Activated CD4-positive, alpha-beta T cell treated with anti-CD3 and anti-CD28 coated beads for 1 hour (primary cell): ENCODE data around the gene IL16.
"Not testable (repeated sequence)": the region's sequence is repeated elsewhere in the genome, so short reads cannot be mapped to it uniquely, and the experiment has no call there.

ENCODE experiments used
- DNase-seq: peaks from one replicate; pipeline ENCODE4 v3.0.0-alpha.2; 2020

IL16 gene

GRCh38 chr15:81174792-81175327 is 21.8 kb upstream of the IL16 start:
- DNase-seq: no peak

DNA sequence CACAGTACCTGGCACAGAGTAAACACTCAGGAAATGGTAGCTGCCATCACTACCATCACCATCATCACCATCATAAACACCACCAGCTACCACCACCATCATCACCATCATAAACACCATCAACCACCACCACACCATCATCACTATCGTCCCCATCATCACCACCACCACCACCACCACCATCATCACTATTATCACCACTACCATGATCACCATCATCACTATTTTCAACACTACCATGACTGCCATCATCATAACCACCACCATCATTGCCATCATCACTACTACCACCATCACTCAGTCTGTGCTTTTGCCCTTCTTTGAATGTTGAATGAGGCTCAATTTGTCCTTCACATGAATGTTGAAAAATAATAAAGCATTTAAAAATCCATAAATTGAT is 21.2 kb upstream of the IL16 start:
- no peak for DNase-seq

DNA sequence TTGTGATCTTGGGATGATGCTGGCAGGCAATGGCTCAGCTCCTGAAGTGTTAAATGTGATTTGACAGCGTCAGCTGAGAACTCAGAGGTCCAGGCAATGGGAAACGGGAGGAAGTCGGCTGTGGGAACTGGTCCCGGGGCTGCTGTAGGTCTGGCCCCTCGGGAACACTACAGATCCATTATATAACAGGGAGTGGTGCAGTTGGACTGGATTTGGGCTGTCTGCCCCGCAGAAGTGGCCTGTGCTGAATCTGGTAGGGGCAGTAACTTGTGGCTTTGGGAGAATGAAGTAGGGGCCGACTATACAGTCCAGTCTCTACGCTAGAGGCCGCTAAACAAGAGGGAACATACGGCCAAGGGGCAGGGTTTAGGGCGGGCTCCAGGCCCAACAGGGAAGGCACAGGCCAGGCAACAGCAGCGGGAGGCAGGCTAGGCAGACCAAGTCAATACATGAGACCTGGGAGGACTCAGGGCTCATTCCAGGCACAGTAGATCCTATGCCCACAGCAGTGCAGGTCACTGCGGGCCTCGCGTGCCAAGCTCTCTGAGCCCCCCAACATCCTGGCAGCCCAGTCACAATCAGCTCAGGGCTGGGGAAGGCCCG is 20.3 kb upstream of the IL16 start:
- no peak for DNase-seq

- no peak for DNase-seq
Measured at GRCh38 chr15:81178365-81178764, 18.3 kb upstream of the IL16 start.

- no peak for DNase-seq
Measured at GRCh38 chr15:81181220-81181619, 15.5 kb upstream of the IL16 start.

DNA sequence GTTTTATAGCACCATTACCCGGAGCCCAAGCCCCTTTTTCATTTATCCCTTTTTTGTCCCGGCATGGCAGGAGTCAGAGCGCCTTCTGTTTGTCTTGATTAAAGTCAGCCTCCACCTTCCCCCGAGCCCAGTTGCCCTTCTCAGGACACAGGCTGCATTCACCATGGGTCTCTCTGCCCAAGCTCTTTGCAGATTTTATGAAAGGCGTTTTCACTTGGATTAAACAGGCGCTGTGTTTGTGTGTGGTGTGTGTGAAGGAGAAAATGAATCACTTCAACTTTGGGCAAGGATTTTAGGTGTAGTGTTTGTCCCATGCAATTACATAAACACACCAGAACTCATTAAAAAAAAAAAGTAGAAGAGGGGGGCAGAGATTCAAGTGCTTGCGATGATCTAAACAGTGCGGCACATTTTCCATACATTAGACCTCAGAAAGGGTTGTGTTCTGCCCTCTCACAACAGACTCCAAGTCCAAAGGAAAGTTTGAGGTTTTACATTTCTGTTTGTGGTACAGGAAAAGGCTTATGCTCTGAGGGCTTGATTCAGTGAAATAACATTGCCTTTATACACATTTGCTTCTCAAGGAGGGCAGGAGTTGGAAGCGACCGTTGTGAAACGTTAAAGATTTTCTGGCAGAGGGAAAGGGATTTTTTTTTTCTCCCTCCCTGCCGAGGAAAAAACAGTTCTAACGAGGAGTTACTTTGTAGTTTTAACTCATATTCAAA is 14.5 kb upstream of the IL16 start:
- DNase-seq: no peak

DNA sequence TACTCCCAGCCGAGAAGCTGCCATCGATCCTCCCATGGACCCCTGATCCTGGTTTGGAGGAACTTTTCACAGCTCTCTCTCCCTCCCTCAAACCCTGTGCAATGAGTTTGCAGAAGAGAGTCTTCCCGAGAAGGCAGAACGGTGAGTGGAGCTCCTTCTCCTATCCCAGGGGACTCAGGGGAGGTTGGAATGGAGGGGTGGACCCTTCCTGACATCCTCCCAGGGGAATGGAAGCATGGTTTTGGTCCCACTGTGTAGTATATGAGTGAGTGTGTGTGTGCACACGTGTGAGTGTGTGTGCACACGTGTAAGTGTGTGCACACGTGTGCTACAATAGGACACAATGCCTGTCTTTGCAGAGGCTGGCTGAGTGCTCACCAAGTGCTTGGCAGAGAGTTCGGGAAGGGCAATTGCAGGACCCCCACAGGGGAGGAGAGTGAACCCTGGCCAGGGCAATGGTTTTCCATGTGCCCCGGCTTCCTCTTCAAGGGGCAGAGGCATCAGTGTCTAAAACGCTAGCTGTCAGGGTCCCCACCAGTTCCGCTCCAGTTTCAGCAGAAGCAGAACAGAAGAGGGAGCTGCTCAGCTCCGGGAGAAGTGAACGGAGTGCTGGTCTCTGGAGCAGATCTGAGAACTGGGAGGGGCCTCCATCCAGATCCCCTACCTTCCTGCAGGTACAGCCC is 13.8 kb upstream of the IL16 start:
- DNase-seq: no peak

- no peak for DNase-seq
Measured at GRCh38 chr15:81183439-81183775, 13.3 kb upstream of the IL16 start.

DNA sequence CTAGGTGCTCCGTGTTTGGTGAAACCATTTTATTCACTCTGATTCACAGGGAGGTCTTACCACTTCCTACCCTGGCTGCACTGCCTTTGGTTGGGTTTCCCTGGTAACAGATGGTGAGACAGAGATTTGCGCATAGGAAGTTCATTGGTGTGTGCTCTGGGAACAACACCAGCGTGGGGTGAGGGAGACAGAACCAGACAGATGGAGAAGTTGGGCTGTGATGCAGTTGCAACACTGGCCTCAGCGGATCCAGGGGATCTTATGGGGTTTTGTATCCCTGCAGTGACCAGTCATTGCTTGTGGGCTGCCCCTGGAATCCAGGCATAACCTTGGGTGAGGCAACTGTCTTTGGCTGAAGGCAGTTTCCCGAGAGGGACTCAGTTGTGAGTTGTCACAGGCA is 12.5 kb upstream of the IL16 start:
- DNase-seq: no peak

DNA sequence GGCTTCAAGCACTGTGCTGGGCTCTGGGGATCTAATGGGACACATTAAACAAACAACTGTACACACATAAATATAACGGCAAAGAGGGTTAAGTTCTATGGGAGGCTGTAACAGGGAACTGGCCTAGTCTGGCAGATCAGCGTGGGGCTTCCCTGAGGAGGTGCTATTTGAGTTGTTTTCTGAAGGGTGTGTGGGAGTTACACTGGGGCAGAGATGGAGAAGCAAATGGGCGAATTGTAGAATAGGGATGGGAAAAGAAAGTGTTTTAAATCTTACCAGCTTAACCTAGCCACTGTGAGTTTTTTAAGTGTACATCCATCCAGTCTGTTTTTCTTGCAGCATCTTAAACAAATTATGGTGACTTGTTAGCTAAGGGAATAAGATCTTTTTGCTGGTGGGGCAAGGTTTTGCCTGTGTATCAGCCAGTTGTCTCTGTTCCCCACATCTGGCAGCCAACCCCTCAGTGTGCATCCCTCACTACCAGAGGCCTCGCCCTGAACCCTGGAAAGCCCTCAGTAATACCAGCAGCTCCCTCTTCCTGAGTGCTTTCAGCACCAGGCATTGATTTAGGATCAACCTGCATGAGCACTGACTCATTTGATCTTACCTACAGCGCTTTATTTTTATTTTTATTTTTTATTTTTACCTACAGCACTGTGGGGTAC is 10.9 kb upstream of the IL16 start:
- DNase-seq: no peak

- DNase-seq: no peak
Measured at GRCh38 chr15:81188354-81188753, 8.3 kb upstream of the IL16 start.

DNA sequence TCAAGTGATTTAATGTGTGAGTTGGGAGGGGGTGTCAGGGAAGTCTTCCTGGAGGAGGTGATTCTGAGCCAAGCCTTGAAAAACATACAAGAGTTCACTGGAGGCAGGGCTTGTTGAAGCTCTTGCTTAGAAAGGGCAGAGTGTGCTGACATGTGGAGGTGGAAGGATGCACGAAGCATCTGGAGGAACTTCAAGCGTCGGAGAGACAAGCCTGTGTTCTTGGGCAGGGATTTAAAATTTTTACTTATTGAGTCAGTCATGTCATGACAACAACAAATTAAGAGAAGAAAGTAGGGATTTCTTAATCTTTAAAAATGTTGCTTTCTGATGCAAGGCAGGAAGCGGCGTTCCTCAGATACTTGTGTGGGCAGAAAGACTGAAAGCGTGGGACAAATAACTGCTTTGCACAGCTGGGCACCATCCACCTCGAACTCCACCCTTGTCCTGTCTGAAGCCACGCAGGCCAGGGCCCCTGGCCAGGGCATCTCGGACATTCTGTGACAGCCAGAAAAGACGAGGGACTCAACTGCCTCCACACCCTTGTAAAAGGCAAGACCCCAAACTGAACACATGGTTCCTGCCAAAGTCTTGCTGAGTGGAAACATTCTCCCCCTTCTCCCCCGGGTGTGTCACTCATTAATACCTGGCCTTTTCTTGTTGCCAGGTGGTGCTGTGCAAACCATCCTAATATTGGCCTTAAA is 6.9 kb upstream of the IL16 start:
- no peak for DNase-seq

DNA sequence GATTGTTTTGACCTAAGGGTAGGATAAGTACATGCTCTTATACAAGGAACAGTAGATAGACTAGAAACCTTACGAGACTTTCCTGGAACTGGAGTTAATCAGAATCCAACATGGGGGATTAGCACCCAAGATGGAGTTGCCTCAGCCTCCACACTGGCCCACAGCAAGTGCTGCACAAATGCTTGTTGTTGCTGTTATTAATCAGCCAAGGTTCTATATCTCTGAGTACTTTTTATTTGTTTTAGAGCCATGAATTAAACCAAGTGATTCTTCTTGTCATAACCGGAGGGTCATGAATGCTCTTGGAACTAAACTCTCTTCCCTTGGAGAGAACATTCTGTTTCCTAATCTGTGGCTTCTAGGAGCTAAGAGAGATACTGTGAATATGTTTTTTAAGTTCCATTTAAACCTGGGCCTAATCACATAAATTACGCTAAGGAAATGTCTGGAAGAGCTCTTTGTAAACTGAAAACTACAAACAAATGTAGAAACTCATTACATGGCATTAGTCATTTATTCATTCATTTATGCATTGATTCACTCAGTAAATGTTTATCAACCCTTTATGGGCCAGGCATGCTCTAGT is 5.7 kb upstream of the IL16 start:
- DNase-seq: no peak

- no peak for DNase-seq
Measured at GRCh38 chr15:81191701-81192100, 5.0 kb upstream of the IL16 start.

DNA sequence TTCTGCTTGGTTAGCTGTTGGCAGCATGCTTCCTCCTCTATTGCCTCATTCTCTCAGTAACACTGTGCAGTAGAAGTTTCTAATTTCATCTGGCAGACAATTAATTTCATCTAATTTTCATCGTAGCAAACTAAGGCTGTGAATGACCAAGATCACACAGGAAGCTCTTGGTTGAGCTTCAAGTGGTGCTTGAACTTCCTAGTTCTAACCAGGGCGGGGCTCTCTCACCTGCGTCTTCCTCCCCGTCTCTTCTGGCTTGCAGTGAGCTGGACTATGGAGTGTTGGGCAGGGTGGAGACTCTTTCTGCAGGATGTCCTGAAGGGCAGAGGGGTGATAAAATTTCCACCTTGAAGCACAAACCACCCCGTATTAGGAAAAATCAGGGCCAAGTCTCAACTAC is 2.0 kb upstream of the IL16 start:
- DNase-seq: no peak

GRCh38 chr15:81195339-81195864 is 1.3 kb upstream of the IL16 start:
- no peak for DNase-seq

DNA sequence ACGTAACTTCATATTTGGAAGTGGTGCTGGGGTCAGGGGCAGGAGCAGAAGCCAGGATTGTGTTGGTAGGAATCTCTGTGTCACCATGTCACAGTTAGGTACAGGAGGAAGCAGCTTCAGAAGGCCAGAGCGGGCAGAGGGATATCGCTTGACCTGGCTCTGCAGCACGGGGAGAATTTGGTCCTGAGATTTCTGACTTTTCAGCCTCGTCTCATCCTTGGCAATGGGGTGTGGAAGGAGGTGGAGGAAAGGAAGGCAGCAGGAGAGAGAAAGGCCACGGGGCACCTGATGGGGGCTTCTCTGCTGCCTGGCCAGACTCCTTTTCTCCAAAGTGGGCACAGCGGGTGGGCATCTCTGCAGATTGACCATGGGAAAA is 564 bp downstream of the IL16 start:
- DNase-seq: no peak

DNA sequence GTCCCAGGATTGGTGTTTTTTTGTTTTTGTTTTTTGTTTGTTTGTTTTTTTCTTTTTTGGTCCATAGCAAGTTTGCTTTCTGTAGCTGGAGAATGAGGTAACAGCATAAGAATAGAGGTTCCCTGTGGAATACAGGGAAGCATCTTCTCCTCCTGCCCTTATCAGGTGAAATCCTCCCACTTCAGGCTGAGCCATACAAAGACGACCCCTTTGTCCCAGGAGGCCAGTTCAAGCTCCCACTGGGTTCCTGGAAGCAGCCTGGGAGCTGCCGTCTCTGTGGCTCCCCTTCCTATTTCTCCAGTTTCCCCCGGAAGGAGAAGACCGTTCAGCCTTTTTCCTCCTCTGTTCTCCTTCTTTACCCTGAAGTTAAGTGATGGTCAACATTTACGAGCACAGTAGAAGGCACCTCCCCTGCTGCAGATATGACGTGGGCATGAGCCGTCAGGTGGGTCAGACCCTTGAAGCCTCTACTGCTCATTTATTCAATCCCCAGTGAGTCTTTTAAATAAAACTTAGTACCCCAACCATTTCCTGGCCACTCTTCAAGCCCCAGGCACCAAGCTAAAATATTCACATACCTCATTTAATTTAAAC is 1.1 kb downstream of the IL16 start:
- no peak for DNase-seq

- DNase-seq: no peak
Measured at GRCh38 chr15:81199031-81199779, 2.5 kb downstream of the IL16 start.

- no peak for DNase-seq
Measured at GRCh38 chr15:81206018-81206417, 9.3 kb downstream of the IL16 start.

- DNase-seq: not testable (repeated sequence)
Measured at GRCh38 chr15:81207987-81208386, 11.3 kb downstream of the IL16 start.
